B cell (primary cell): ENCODE data around the gene CTNNBL1. TPM values are rescaled to one million over a fixed set of nuclear protein-coding genes. Genes with fewer than 3 reads are reported as not detected.

Experiments
- ATAC-seq: fragments of 200-7000 bp; cut with Tn5 transposase; one replicate; pipeline ENCODE4 v1.10.0; 2021; ENCODE audit warnings: low read depth, mild to moderate bottlenecking, moderate number of reproducible peaks, moderate library complexity
- CTCF ChIA-PET: fragments of 350-600 bp; sonication (Branson Sonifier 250); formaldehyde crosslinking; loops from one replicate; lab custom pipeline; 2021; ENCODE audit warnings: antibody characterized with exemption, inconsistent platforms; lab: Charles Lee
- POLR2A ChIA-PET: fragments of 350-600 bp; sonication (Branson Sonifier 250); formaldehyde crosslinking; loops from one replicate; lab custom pipeline; 2021; ENCODE audit warnings: antibody characterized with exemption; lab: Charles Lee
- DNase-seq: peaks from one replicate; pipeline ENCODE4 v3.0.0; 2013
- H2AFZ ChIP-seq: 2 replicates; pipeline ENCODE4 v1.6.1; 2012; ENCODE audit warnings: mild to moderate bottlenecking, low read depth, low read length; ENCODE audit not compliant: insufficient read depth, poor library complexity, severe bottlenecking
- H3K27ac ChIP-seq, 2 donors: 1 replicate in 1 of 2; 2 replicates in 1 of 2; pipeline ENCODE4 v1.5.1; 2012 to 2013; ENCODE audit warnings: low read length in 2 of 2, mild to moderate bottlenecking in 2 of 2, moderate library complexity in 1 of 2
- H3K27me3 ChIP-seq, 4 experiments: fragments of 200-600 bp in 1 of 4; sonication (generic) in 1 of 4; replicated peaks in 1 of 4; 1 replicate in 2 of 4; 2 replicates in 2 of 4; pipeline versions ENCODE4 v1.6.1 to v1.7.0; 2013 to 2016; ENCODE audit warnings: low read length in 3 of 4, mild to moderate bottlenecking in 2 of 4, mixed read lengths in 1 of 4, moderate library complexity in 1 of 4; ENCODE audit not compliant: insufficient read depth in 4 of 4, control insufficient read depth in 3 of 4; ENCODE audit errors: control extremely low read depth in 1 of 4
- H3K36me3 ChIP-seq, 2 experiments: replicated peaks in 1 of 2; 1 replicate in 1 of 2; 2 replicates in 1 of 2; pipeline versions ENCODE4 v1.6.1 to v1.7.1; 2013; ENCODE audit warnings: low read length in 1 of 2; ENCODE audit not compliant: insufficient read depth in 2 of 2, control insufficient read depth in 1 of 2; ENCODE audit errors: control extremely low read depth in 1 of 2, extremely low read depth in 1 of 2
- H3K4me1 ChIP-seq, 2 donors: fragments of 200-600 bp in 1 of 2; sonication (generic) in 1 of 2; 1 replicate in 1 of 2; 2 replicates in 1 of 2; pipeline versions ENCODE4 v1.5.1 to v1.6.1; 2013 to 2017; ENCODE audit warnings: low read length in 2 of 2; ENCODE audit not compliant: control insufficient read depth in 2 of 2, insufficient read depth in 2 of 2
- H3K4me2 ChIP-seq: replicated peaks from 2 replicates; pipeline ENCODE3; 2012; ENCODE audit warnings: mild to moderate bottlenecking, low read depth, low read length; ENCODE audit not compliant: poor library complexity, severe bottlenecking
- H3K4me3 ChIP-seq, 5 experiments: fragments of 200-600 bp in 1 of 5; sonication (generic) in 1 of 5; 1 replicate in 3 of 5; 2 replicates in 2 of 5; pipeline versions ENCODE4 v1.5.1 to v1.7.0; 2011 to 2016; ENCODE audit warnings: low read length in 4 of 5, mild to moderate bottlenecking in 4 of 5, low read depth in 2 of 5, control low read depth in 1 of 5, moderate library complexity in 1 of 5; ENCODE audit not compliant: insufficient read depth in 1 of 5; ENCODE audit errors: control extremely low read depth in 1 of 5, extremely low read depth in 1 of 5
- H3K79me2 ChIP-seq: fragments of 200-600 bp; sonication (generic); one replicate; pipeline ENCODE4 v1.6.0; 2016; ENCODE audit warnings: low read length; ENCODE audit not compliant: control insufficient read depth, insufficient read depth
- H3K9ac ChIP-seq: fragments of 200-600 bp; sonication (generic); 2 replicates; pipeline ENCODE4 v1.6.1; 2017; ENCODE audit warnings: mild to moderate bottlenecking, low read length, moderate library complexity
- H3K9me3 ChIP-seq, 3 donors: one replicate each; pipeline versions ENCODE4 v1.6.1 to v1.7.1; 2013; ENCODE audit warnings: low read length in 2 of 3; ENCODE audit not compliant: control insufficient read depth in 2 of 3, insufficient read depth in 1 of 3; ENCODE audit errors: control extremely low read depth in 1 of 3
- H4K20me1 ChIP-seq: 2 replicates; pipeline ENCODE4 v1.6.0; 2012; ENCODE audit warnings: mild to moderate bottlenecking, low read length; ENCODE audit not compliant: insufficient read depth, control insufficient read depth, poor library complexity, severe bottlenecking
- H3K27ac Mint-ChIP-seq: one replicate; pipeline ENCODE4 v1.8.0; 2021; ENCODE audit warnings: mixed read lengths
- H3K27me3 Mint-ChIP-seq: one replicate; pipeline ENCODE4 v1.8.0; 2021; ENCODE audit warnings: mixed read lengths
- H3K4me1 Mint-ChIP-seq: one replicate; pipeline ENCODE4 v1.8.0; 2021; ENCODE audit warnings: mixed read lengths
- H3K4me3 Mint-ChIP-seq: one replicate; pipeline ENCODE4 v1.8.0; 2021; ENCODE audit warnings: mixed read lengths
- H3K9me3 Mint-ChIP-seq: one replicate; pipeline ENCODE4 v1.8.0; 2022; ENCODE audit warnings: mixed read lengths; ENCODE audit not compliant: insufficient read depth
- CTCF ChIP-seq: fragments of 200-600 bp; IDR thresholded peaks from one replicate; pipeline ENCODE4 v1.8.0; 2022; ENCODE audit warnings: antibody characterized with exemption, mild to moderate bottlenecking
- EZH2 ChIP-seq: IDR thresholded peaks from 2 replicates; pipeline ENCODE4 v1.6.1; 2012; ENCODE audit warnings: borderline replicate concordance, low read depth, mild to moderate bottlenecking, moderate library complexity, low read length; ENCODE audit not compliant: insufficient read depth, poor library complexity, severe bottlenecking
- WGBS: methylation state at CpG from one replicate; pipeline ENCODE4 v1.1.5; 2013; ENCODE audit warnings: missing lambda C conversion rate; ENCODE audit not compliant: insufficient coverage; 5-methylcytosine and 5-hydroxymethylcytosine counted together
- intact Hi-C: fragments of 100-400 bp; cut with micrococcal nuclease; formaldehyde crosslinking; loops from one replicate; pipeline ENCODE4 v1.10.0; 2022
- polyA plus RNA-seq: library from polyadenylated mRNA; depleted of rRNA; stranded (reverse); fragments of >200 nt; gene quantifications from 2 replicates; pipeline ENCODE4 v1.2.3, GENCODE V29; 2012
- total RNA-seq, 2 donors: library from RNA; stranded (reverse); fragments of 120-200 nt in 1 of 2; gene quantifications; 1 replicate in 1 of 2; 2 replicates in 1 of 2; pipeline versions ENCODE4 v1.2.3 to v1.2.4, GENCODE V29; 2013 to 2022

Gene CTNNBL1
- total and polyA plus RNA-seq, 2 donors (not counting 1 experiment from before 2014, with no cell fraction given): 25.3 to 64.7 TPM

- Mint-ChIP-seq H3K9me3 (no peaks in the 10 kb centered on the region), H3K4me1 (peaks cover 4% of the 10 kb centered on the region), H3K27ac (no peak overlapping the region), H3K4me3 (no peak overlapping the region), H3K27me3 (no peaks in the 10 kb centered on the region)
- Histone ChIP-seq H3K9ac (no peak overlapping the region), H4K20me1 (no peaks in the 10 kb centered on the region), H3K9me3 (peaks cover 0 to 3% (median 0%) of the 10 kb centered on the region in 3 donors), H3K27ac (no peak overlapping the region), H3K36me3 (no peaks in the 10 kb centered on the region), H3K4me1 (no peaks in the 10 kb centered on the region), H2AFZ (no peak overlapping the region), H3K4me2 (no peak overlapping the region), H3K79me2 (no peaks in the 10 kb centered on the region), H3K4me3 (no peak overlapping the region), H3K27me3 (no peaks in the 10 kb centered on the region)
- POLR2A ChIA-PET: no interaction called here
- intact Hi-C loops: no loop called here
- no peak for DNase-seq
- ATAC-seq: no peak
- TF ChIP-seq CTCF (no peak), EZH2 (no peak)
- 75% methylated on average over 1 of the region's 10 CpGs for WGBS
- CTCF ChIA-PET: no interaction called here
Measured at GRCh38 chr20:37888641-37889040, 194.8 kb downstream of the CTNNBL1 start.

GRCh38 chr20:37890108-37890507 is 196.3 kb downstream of the CTNNBL1 start:
- no peaks in the 10 kb centered on the region for H4K20me1 ChIP-seq
- no peak overlapping the region for H3K4me3 ChIP-seq
- no peak overlapping the region for H3K27ac ChIP-seq
- intact Hi-C loops: no loop called here
- 70% methylated on average over 3 of the region's 5 CpGs for WGBS
- no peaks in the 10 kb centered on the region for H3K27me3 Mint-ChIP-seq
- no peak overlapping the region for H3K27ac Mint-ChIP-seq
- H3K9me3 ChIP-seq: peaks cover 0 to 3% (median 0%) of the 10 kb centered on the region in 3 donors
- H3K4me1 Mint-ChIP-seq: peaks cover 4% of the 10 kb centered on the region
- POLR2A ChIA-PET: no interaction called here
- no peak overlapping the region for H3K9ac ChIP-seq
- no peak overlapping the region for H3K4me2 ChIP-seq
- no peaks in the 10 kb centered on the region for H3K27me3 ChIP-seq
- no peaks in the 10 kb centered on the region for H3K4me1 ChIP-seq
- TF ChIP-seq CTCF (no peak), EZH2 (no peak)
- no peak overlapping the region for H3K4me3 Mint-ChIP-seq
- H3K36me3 ChIP-seq: no peaks in the 10 kb centered on the region
- no peak overlapping the region for H2AFZ ChIP-seq
- DNase-seq: no peak
- no peak for ATAC-seq
- no peaks in the 10 kb centered on the region for H3K9me3 Mint-ChIP-seq
- CTCF ChIA-PET: no interaction called here
- H3K79me2 ChIP-seq: no peaks in the 10 kb centered on the region
